Peyer's patch (tissue), 4 donors: Measurements from ENCODE around the gene EFCAB8. TPM values are rescaled to one million over a fixed set of nuclear protein-coding genes. Genes with fewer than 3 reads are reported as not detected.
A peak's percentile ranks its signal among the peaks of the same experiment; 100 is the strongest.

ENCODE experiments used
- DNase-seq, 3 donors: peaks; one replicate each; pipeline ENCODE4 v3.0.0-alpha.2; 2017 to 2019
- H3K27ac ChIP-seq, 4 donors: fragments of 200-600 bp; sonication (generic); one replicate each; pipeline ENCODE4 v1.5.1; 2016 to 2019
- H3K27me3 ChIP-seq, 2 donors: fragments of 200-600 bp; sonication (generic); one replicate each; pipeline ENCODE4 v1.5.1; 2019
- H3K36me3 ChIP-seq, 3 donors: fragments of 200-600 bp; sonication (generic); one replicate each; pipeline ENCODE4 v1.5.1; 2016 to 2019
- H3K4me1 ChIP-seq, 4 donors: fragments of 200-600 bp; sonication (generic); one replicate each; pipeline ENCODE4 v1.5.1; 2016 to 2019
- H3K4me3 ChIP-seq, 4 donors: fragments of 200-600 bp; sonication (generic); 1 replicate in 3 of 4; 2 replicates in 1 of 4; pipeline ENCODE4 v1.5.1; 2016 to 2019; ENCODE audit warnings: mild to moderate bottlenecking in 1 of 4
- H3K9me3 ChIP-seq, 4 donors: fragments of 200-600 bp; sonication (generic); one replicate each; pipeline ENCODE4 v1.5.1; 2016 to 2019; ENCODE audit warnings: mild to moderate bottlenecking in 1 of 4
- CTCF ChIP-seq, 6 experiments: fragments of 450-650 bp in 4 of 6; fragments of 200-600 bp in 2 of 6; sonication (generic) in 1 of 6; IDR thresholded peaks; one replicate each; pipeline ENCODE4 v1.5.1; 2017 to 2019; ENCODE audit warnings: antibody characterized with exemption in 6 of 6, mild to moderate bottlenecking in 3 of 6, moderate library complexity in 1 of 6
- POLR2A ChIP-seq, 2 donors: fragments of 450-650 bp; IDR thresholded peaks; one replicate each; pipeline ENCODE4 v1.5.1; 2017; ENCODE audit warnings: antibody characterized with exemption in 2 of 2, mild to moderate bottlenecking in 2 of 2, moderate library complexity in 2 of 2
- total RNA-seq, 4 donors: library from RNA; depleted of rRNA; stranded (reverse); fragments of >200 nt; gene quantifications; one replicate each; pipeline ENCODE4 v1.1.0, GENCODE V29; 2016

Gene EFCAB8
- total RNA-seq, 4 donors from 2014 or later, result 0.83 TPM; not detected in 3

DNA sequence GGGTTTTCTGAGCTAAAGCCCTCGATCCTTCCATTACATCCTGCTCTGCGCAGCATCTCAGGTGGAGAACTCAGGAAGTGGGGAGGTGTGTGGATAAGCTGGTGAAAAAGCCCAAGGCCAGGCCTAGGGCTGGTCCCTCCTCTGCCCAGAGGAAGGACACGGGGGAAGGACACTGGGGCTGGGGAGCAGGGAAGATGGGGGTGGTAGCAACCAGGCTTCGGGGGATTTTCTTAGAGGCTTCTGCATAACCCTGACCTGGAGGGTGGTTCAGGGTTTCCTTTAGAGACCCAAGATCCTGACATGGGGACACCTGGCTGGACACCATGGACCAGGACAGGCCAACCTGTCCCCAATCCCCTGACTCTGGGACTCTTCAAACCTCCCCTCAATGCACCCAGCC lies 107.7 kb downstream of the EFCAB8 start:
- Histone ChIP-seq H3K27ac (peak overlapping the region in 2 of 4 donors; percentile 66 to 76), H3K36me3 (no peaks in the 10 kb centered on the region), H3K4me1 (peaks cover 0 to 32% (median 18%) of the 10 kb centered on the region in 4 donors), H3K9me3 (no peaks in the 10 kb centered on the region), H3K4me3 (no peak overlapping the region), H3K27me3 (no peaks in the 10 kb centered on the region)
- TF ChIP-seq POLR2A (IDR thresholded peaks at IDR 0.05) (no peak), CTCF (IDR thresholded peaks at IDR 0.05) (no peak)
- DNase-seq, result no peak

- no peak for TF ChIP-seq CTCF (IDR thresholded peaks at IDR 0.05)
- no peak for TF ChIP-seq POLR2A (IDR thresholded peaks at IDR 0.05)
- Histone ChIP-seq H3K36me3 (no peaks in the 10 kb centered on the region), H3K4me1 (peaks cover 0 to 38% (median 22%) of the 10 kb centered on the region in 4 donors), H3K27me3 (no peaks in the 10 kb centered on the region), H3K27ac (peak overlapping the region; percentile 35 to 76 (median 54)), H3K9me3 (no peaks in the 10 kb centered on the region), H3K4me3 (no peak overlapping the region)
- DNase-seq, result peak in 2 of 3 donors; percentile 54 to 75
Observed at GRCh38 chr20:32966881-32967781, 108.4 kb downstream of the EFCAB8 start.

DNA sequence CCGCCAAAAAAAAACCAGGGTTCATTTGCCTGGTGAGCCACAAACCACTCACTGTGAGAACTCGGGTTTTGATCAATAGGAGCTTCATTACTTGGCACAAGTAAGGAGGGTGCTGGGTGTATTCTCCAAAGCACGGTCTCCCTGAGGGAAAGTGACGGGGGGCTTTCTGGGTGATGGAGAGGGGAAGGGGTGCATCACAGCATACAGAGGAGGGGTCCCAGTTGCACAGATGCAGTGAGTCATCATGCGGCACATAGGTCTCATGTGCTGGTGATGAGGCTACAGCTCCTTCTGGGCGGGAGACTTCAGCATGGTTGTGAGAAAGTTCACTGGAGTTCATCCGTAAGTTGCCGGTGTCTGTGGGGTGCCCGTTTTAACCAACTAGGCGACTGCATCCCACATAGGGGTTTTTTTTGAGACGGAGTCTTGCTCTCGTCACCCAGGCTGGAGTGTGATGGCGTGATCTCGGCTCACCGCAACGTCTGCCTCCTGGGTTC lies 109.3 kb downstream of the EFCAB8 start:
- Histone ChIP-seq H3K4me3 (no peak overlapping the region), H3K4me1 (peaks cover 0 to 45% (median 26%) of the 10 kb centered on the region in 4 donors), H3K27me3 (no peaks in the 10 kb centered on the region), H3K9me3 (no peaks in the 10 kb centered on the region), H3K36me3 (no peaks in the 10 kb centered on the region), H3K27ac (peak overlapping the region in 3 of 4 donors; percentile 35 to 76 (median 62))
- TF ChIP-seq POLR2A (IDR thresholded peaks at IDR 0.05), result no peak
- TF ChIP-seq CTCF (IDR thresholded peaks at IDR 0.05), result no peak
- peak in 1 of 3 donors; percentile 49 for DNase-seq

GRCh38 chr20:32968478-32969241 lies 109.9 kb downstream of the EFCAB8 start:
- H3K4me1 ChIP-seq, result peaks cover 0 to 46% (median 28%) of the 10 kb centered on the region in 4 donors
- peak overlapping the region in 2 of 4 donors; percentile 62 to 76 for H3K27ac ChIP-seq
- H3K27me3 ChIP-seq, result no peaks in the 10 kb centered on the region
- DNase-seq, result peak in 1 of 3 donors; percentile 41
- H3K9me3 ChIP-seq, result no peaks in the 10 kb centered on the region
- no peaks in the 10 kb centered on the region for H3K36me3 ChIP-seq
- no peak overlapping the region for H3K4me3 ChIP-seq
- TF ChIP-seq CTCF (IDR thresholded peaks at IDR 0.05) (no peak), POLR2A (IDR thresholded peaks at IDR 0.05) (no peak)

DNA sequence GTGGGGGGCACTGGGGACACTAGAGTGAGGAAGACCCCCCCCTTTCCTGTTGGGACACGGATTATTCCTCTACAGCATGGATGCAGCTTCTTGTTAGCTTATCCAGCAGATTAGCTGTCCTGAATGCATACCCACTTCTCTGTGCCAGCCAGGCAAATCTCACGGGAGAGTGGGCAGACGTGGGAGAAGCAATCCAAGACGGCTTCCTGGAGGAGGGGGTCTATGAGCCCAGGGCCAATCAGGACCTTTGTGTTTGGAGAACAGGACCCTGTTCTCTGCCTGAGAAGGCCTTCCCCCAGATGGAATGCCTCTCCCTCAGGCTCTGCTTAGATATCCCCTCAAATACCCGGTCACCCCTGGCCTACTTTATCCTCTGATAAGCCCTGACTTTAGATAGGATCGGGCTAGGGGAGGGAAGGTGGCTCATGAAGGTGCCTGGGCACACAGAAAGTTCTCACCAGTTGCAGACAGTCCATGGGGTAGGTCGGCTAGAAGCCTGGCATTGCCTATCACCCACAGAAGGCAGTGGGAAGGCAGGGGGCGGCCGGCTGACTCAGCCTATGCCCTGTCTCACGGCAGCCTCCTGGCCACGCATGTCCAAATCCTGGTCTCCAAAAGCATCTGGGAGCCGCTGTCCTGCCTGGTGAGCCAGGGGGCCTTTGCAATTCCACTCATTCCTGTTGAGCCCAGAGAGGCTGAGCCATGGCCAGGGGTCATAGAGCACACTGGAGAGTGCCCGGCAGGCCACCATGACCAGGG lies 110.8 kb downstream of the EFCAB8 start:
- no peaks in the 10 kb centered on the region for H3K9me3 ChIP-seq
- no peak overlapping the region for H3K4me3 ChIP-seq
- no peaks in the 10 kb centered on the region for H3K27me3 ChIP-seq
- peak in 1 of 3 donors; percentile 35 for DNase-seq
- peak overlapping the region in 3 of 4 donors; percentile 62 to 76 (median 65) for H3K27ac ChIP-seq
- no peaks in the 10 kb centered on the region for H3K36me3 ChIP-seq
- no peak for TF ChIP-seq POLR2A (IDR thresholded peaks at IDR 0.05)
- no peak for TF ChIP-seq CTCF (IDR thresholded peaks at IDR 0.05)
- peaks cover 0 to 46% (median 28%) of the 10 kb centered on the region in 4 donors for H3K4me1 ChIP-seq
